HG02623 (cell line): ENCODE results near the gene GDF11.
A peak's percentile ranks its signal among the peaks of the same experiment; 100 is the strongest.

Source experiments
- ATAC-seq: cut with Tn5 transposase; IDR thresholded peaks from one replicate; pipeline ENCODE4 v1.9.1; 2021; ENCODE audit warnings: moderate library complexity; ENCODE audit not compliant: unreplicated experiment

GDF11 gene

GRCh38 chr12:55742719-55743405 is at the start of gene GDF11:
TSS of gene GDF11 (plus strand) at chr12:55743122. CDS start at chr12:55743317, 195 bp downstream.
- ATAC-seq = peak; percentile 36

DNA sequence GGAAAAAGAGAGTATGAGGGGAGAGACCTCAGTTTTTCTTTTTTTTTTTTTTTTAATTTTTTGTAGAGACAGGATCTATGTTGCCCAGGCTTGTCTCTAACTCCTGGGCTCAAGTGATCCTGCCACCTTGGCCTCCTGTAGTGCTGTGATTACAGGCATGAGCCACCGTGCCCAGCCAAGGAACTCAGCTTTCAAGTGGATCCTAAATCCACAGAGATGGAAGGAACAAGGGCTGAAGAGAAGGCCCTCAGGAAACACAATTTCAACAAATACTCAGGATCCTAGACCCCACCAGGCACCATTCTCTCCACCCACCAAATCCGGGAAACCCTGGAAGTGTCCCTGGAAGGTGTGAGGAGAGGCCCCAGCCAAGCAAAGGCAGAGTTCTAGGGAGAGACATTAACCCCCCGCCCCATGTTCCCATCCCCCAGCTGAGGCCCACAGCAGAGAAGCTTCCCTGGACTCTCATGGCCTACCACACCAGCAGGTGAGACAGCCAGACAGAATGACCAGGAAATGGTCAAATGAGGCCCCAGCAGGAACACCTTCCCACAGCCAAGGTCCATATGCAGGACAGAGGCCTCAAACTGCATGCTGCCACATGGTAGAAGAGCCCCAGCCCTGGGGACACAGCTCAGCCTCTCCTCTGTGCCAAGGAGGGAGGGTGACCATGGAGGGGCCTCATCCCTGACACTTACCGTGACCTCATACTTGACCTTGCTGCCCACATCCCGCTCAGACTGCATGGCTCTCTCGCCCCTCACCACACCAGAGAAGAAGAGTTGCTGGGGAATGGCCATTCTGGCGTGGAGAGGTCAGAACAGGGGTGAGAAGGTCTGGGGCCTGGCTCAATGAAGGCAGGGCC is 49.4 kb upstream of the GDF11 start:
- ATAC-seq = no peak

- ATAC-seq = no peak
These were observed 48.8 kb upstream of the GDF11 start for GRCh38 chr12:55694188-55694515.

DNA sequence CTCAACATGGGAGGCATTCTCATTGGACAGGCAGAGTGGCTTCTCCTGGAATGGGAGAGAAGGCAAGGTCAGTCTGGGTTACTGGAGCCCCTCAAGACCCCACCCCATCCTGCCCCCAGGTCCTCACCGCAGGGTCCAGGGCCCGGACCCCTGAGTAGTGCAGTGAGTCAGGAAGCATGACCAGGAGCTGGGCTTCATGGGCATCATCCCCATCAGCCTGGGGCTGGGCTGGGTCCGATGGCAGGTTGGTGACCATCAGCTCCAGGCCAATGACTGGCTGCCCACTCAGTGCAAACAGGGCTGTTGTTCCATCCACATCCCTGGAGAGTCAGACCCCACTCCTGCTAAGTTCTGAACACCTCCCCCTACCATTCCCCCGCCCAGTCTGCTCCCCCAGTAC is 48.3 kb upstream of the GDF11 start:
- no peak for ATAC-seq

DNA sequence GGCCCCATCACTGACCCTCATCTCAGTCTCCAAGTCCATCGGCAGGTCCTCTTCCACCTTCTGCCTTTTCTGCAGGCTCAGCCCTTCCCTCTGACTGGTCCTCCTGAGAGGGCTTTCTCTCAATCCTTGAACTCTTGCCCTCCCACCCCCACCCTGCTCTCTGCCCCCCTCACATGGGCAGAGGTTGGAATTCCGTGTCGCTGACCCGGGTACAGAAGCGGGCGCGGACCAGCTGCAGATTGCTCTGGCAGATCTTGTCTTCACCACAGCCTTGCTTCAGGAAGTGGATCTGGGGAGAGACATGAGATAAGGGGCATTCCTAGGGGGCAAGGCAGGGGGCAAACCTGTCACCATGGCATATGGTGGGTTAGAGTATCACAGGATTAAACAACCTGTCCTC is 47.6 kb upstream of the GDF11 start:
- no peak for ATAC-seq

GRCh38 chr12:55696141-55696540 is 46.8 kb upstream of the GDF11 start:
- ATAC-seq = no peak

GRCh38 chr12:55696796-55697462 is 46.0 kb upstream of the GDF11 start:
- ATAC-seq = no peak

- ATAC-seq = no peak
These were observed 45.2 kb upstream of the GDF11 start for GRCh38 chr12:55697686-55698085.

- ATAC-seq = no peak
These were observed 44.5 kb upstream of the GDF11 start for GRCh38 chr12:55698241-55698955.

GRCh38 chr12:55698965-55699364 is 44.0 kb upstream of the GDF11 start:
- ATAC-seq = no peak

DNA sequence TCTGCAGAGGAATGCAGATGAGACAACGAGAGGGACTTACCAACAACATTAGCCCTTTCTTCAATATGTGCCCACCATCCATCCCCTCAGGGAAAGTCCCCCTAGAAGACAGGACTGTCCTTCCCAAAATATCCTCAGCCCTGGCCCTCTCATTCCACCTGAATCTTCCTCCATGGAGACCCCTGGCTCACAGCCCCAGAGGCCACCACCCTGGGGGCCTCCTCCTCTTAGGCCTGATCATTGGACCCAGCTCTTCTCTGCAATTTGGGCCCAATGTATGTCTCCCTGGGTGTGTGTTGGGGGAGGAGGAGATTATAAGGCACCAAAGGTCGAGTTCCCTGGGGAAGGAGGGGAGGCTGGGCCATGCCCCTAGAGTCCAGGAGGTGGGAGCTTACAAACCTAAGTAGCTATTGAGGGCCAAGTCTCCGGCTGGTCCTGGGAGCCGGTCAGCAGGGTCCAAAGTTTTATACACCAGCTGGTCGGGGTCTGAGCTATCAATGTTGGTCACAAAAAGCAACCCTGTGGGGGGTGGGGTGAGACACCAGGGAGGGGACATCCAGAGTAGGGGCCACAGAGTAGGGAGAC is 43.4 kb upstream of the GDF11 start:
- ATAC-seq = no peak

DNA sequence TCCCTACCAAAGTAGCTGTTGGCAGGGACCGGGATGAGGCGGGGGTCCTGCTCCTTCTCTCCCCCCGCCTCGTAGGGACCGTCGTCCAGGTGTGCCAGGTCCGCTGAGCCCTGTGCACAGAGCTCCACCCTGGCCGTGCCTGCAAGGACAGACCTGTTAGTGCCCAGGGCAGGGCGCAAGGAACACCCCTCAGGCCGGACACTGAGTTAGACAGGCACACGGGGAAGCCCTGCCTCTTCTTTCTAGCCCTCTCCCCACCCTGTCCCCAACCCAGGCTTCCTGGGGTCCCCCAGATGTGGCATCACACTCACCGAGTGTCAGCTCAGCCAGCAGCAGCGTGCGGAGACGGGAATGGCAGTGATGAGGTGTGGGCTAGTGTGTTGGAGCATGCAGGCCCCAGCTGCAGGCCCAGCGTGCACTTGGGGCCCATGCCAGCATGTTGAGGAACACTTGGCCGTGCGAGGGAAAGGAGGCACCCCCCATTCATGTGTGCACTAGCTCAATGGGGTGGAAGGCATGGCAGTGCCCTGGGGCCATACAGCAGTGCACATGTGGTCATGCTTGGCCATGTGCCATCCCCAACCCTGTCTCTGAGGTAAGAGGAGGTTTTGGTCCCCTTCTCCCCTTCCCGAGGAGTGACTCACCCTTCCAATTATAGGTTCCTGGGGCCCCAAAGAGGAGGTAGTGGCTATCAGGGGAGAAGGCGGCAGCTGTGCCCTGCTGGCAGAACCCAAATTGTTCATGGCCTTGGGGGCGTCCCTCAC is 42.5 kb upstream of the GDF11 start:
- no peak for ATAC-seq

DNA sequence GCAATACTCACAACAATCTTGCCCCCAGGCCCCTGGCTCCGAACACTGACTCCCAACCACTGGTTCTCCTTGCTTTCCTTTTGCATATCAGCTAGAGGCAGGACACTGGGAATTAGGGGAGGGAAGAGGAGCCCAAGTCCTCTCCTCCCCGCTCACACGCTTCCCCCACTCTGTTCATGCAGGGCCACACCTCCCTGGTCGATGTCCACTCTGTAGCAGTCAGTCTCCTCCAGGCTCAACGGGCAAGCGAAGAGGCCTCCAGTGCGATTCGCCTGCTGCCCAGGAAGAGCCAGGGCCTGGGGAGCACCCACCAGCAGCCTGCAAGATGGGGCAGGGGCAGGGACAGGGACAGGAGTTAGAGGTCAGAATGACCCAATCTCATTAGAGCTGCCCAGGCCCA is 40.1 kb upstream of the GDF11 start:
- ATAC-seq = no peak

- ATAC-seq = no peak
These were observed 39.6 kb upstream of the GDF11 start for GRCh38 chr12:55703288-55703687.

DNA sequence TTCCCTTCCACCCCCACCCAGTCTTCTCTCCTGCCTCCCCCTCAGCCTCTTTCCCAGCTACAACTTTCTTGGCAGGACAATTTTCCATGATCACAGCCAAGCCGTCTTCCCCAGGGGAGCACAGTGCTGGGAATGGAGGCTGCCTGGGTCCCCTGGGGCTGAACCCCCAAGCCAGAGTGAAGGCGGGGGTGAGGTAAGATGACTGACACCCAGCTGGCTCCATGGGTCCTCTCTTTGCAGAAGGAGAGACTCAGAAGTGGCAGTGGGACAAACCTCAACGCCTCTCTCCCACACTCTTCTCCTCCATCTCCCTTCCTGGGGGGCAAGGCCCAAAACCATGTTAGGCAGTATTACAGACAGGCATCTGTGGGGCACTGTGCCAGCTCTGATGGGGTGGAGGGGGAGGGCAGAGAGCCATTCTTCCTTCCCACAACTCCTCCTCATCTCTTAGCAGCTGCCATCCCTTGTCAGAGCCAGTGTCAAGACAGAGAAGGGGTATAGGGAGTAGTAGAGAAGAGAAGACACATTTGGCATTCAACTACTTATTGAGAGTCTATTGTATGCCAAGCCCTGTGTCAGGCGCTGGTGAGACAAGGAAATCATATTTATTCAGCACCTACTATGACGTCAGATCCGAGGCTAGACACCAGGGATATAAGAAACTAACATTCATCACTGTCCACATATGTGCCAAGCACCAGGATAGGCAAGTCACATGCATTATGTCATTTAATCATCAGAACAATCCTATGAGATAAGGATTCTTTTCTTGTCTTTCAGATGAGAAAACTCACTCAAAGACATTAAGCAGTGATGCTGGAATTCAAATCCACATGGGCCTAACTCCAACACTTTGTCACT is 38.8 kb upstream of the GDF11 start:
- ATAC-seq = no peak

DNA sequence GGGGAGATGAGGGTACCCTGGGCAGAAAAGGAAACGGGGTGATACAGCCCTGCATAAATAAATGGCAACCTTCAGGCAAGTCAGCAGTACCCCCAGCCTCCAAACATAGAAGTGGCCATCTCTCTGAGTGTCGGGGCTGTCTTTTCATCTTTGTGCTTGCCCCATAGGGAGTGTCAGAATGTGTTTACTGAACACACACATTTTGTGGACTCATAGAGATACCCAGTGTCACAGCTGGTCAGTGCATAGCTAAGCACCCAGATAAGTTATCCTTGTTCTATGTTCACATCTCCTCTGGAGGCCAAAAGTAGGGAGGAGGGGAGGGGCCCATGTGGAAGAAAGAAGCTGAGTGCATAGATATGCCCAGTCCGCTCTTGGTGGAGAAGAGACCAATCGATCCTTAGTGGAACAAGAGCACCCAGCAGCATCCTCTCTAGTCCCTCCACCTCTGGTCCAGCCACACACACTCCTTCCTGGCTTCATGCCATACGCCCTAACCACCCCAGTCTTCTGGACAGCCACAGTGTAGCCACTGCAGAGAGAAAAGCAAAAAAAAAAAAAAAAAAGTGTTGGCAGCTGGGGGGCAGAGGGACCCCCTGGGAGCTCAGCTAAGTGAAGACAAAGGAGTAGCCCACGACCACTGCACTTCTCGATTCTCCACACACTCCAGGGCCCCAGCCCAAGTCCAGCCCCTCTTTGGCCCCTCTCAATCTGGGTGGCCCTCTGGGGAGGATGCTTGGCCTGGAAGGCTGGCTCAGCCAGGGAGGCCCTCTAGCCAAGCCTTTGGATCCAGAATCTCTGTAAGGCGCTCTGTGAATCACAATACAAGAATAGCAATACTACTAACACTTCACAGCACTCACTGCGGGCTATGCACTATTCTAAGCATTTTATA is 37.9 kb upstream of the GDF11 start:
- no peak for ATAC-seq

- ATAC-seq = no peak
These were observed 37.0 kb upstream of the GDF11 start for GRCh38 chr12:55705782-55706402.
